CD4-positive, CD25-positive, alpha-beta regulatory T cell (primary cell): Measurements from ENCODE around the gene STARD5. TPM values are rescaled to one million over a fixed set of nuclear protein-coding genes. Genes with fewer than 3 reads are reported as not detected.
"Not testable (repeated sequence)": the region's sequence is repeated elsewhere in the genome, so short reads cannot be mapped to it uniquely, and the experiment has no call there.

Experiments
- ATAC-seq, 2 donors: fragments of 150-1000 bp; cut with Tn5 transposase; one replicate each; pipeline ENCODE4 v1.10.0; 2021; ENCODE audit warnings: low read depth in 2 of 2, moderate number of reproducible peaks in 2 of 2, moderate library complexity in 1 of 2
- DNase-seq, 3 donors: peaks; one replicate each; pipeline versions ENCODE4 v3.0.0 to v3.0.0-alpha.2; 2012 to 2022; ENCODE audit warnings: mixed read lengths in 1 of 3
- H3K27ac ChIP-seq: one replicate; pipeline ENCODE4 v1.7.0; 2013; ENCODE audit warnings: mild to moderate bottlenecking, low read length; ENCODE audit not compliant: insufficient read depth, poor library complexity, severe bottlenecking
- H3K27me3 ChIP-seq: one replicate; pipeline ENCODE4 v1.7.0; 2013; ENCODE audit warnings: low read length; ENCODE audit not compliant: control insufficient read depth, insufficient read depth
- H3K36me3 ChIP-seq: one replicate; pipeline ENCODE4 v1.7.0; 2013; ENCODE audit warnings: mild to moderate bottlenecking, low read length, moderate library complexity; ENCODE audit not compliant: control insufficient read depth, insufficient read depth
- H3K4me1 ChIP-seq: 2 replicates; pipeline ENCODE4 v1.7.0; 2013; ENCODE audit warnings: mild to moderate bottlenecking, low read length; ENCODE audit not compliant: insufficient read depth, control insufficient read depth, poor library complexity, severe bottlenecking
- H3K4me3 ChIP-seq: one replicate; pipeline ENCODE4 v1.7.0; 2013; ENCODE audit warnings: low read depth, mild to moderate bottlenecking, low read length, moderate library complexity
- H3K9me3 ChIP-seq, 2 experiments: 1 replicate in 1 of 2; 2 replicates in 1 of 2; pipeline ENCODE4 v1.7.0; 2013; ENCODE audit warnings: low read length in 2 of 2, mild to moderate bottlenecking in 1 of 2, moderate library complexity in 1 of 2; ENCODE audit not compliant: control insufficient read depth in 2 of 2
- H3K27ac Mint-ChIP-seq, 3 donors: one replicate each; pipeline ENCODE4 v1.8.0; 2020 to 2022; ENCODE audit warnings: mild to moderate bottlenecking in 3 of 3, mixed read lengths in 3 of 3, moderate library complexity in 2 of 3
- H3K27me3 Mint-ChIP-seq: one replicate; pipeline ENCODE4 v1.8.0; 2022; ENCODE audit warnings: mild to moderate bottlenecking, mixed read lengths
- H3K36me3 Mint-ChIP-seq: one replicate; pipeline ENCODE4 v1.8.0; 2020; ENCODE audit warnings: mixed read lengths
- H3K4me1 Mint-ChIP-seq, 4 donors: one replicate each; pipeline ENCODE4 v1.8.0; 2020 to 2022; ENCODE audit warnings: mixed read lengths in 4 of 4, mild to moderate bottlenecking in 1 of 4
- H3K4me3 Mint-ChIP-seq, 4 donors: one replicate each; pipeline ENCODE4 v1.8.0; 2020 to 2022; ENCODE audit warnings: mild to moderate bottlenecking in 4 of 4, mixed read lengths in 4 of 4, moderate library complexity in 3 of 4
- H3K9me3 Mint-ChIP-seq, 7 donors: one replicate each; pipeline ENCODE4 v1.8.0; 2020 to 2022; ENCODE audit warnings: mixed read lengths in 7 of 7, mild to moderate bottlenecking in 3 of 7, moderate library complexity in 2 of 7
- polyA plus RNA-seq, 4 donors: library from polyadenylated mRNA; unstranded; fragments of 300-500 nt; fragmentation: Illumina TruSeq; gene quantifications; one replicate each; pipeline ENCODE4 v1.2.3, GENCODE V29; 2021
- total RNA-seq: library from RNA; stranded (reverse); gene quantifications from one replicate; pipeline ENCODE4 v1.2.3, GENCODE V29; 2022

The STARD5 gene
- total and polyA plus RNA-seq, 5 donors from 2014 or later, result 4.0 to 6.6 (median 4.2) TPM

DNA sequence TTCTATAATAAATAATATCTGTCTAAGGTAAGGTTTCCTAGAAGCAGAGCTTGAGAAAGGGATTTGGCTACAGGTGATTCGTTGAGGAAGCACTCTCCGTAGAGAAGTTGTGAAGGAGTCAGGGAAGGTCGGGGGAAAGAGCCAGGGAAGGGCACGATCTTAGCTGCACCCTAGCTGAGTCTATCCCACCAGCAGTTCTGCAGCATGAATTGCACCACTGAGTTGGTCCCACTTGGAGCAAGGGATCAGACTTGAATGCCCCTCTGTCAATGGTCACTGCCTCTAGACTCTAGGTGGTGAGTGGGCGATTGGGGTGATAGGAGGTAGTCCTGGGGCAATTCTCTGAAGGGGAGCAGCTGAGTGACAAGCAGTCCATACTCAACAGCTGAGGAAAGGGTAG is 36.5 kb upstream of the STARD5 start:
- Mint-ChIP-seq H3K27me3 (peaks cover 21% of the 10 kb centered on the region), H3K4me3 (no peak overlapping the region), H3K36me3 (peaks cover 11% of the 10 kb centered on the region), H3K4me1 (peaks cover 0 to 2% (median 0%) of the 10 kb centered on the region in 4 donors), H3K27ac (no peak overlapping the region), H3K9me3 (no peaks in the 10 kb centered on the region)
- Histone ChIP-seq H3K27ac (no peak overlapping the region), H3K36me3 (no peaks in the 10 kb centered on the region), H3K9me3 (no peaks in the 10 kb centered on the region), H3K4me3 (no peak overlapping the region), H3K4me1 (no peaks in the 10 kb centered on the region), H3K27me3 (peaks cover 4% of the 10 kb centered on the region)
- no peak for ATAC-seq
- no peak for DNase-seq

DNA sequence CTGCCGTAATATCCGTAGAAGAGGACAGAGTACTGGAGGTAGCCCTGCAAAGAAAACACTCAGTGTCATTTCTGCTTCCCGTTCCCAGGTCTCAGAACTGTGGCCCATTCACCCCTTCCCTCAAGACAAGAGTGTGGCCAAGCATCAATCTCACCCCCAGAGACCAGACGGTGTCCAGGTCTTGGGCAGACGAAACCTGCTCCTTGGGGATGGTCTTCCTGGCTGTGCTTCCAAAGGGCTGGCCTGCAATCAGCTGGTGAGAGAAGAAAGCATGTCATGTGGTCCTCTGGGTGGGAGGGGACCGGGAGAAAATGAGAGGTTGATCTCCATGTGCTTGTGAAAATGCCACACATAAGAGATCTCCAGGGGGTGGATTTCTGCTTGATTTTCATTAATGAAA is 34.3 kb upstream of the STARD5 start:
- Histone ChIP-seq H3K36me3 (no peaks in the 10 kb centered on the region), H3K27ac (no peak overlapping the region), H3K9me3 (no peaks in the 10 kb centered on the region), H3K27me3 (peaks cover 4% of the 10 kb centered on the region), H3K4me1 (no peaks in the 10 kb centered on the region), H3K4me3 (no peak overlapping the region)
- no peak overlapping the region for H3K27ac Mint-ChIP-seq
- no peak overlapping the region for H3K4me3 Mint-ChIP-seq
- DNase-seq (no peak), ATAC-seq (no peak)
- peaks cover 5% of the 10 kb centered on the region for H3K36me3 Mint-ChIP-seq
- peaks cover 0 to 5% (median 0%) of the 10 kb centered on the region in 4 donors for H3K4me1 Mint-ChIP-seq
- H3K27me3 Mint-ChIP-seq, result peaks cover 26% of the 10 kb centered on the region
- no peaks in the 10 kb centered on the region for H3K9me3 Mint-ChIP-seq

DNA sequence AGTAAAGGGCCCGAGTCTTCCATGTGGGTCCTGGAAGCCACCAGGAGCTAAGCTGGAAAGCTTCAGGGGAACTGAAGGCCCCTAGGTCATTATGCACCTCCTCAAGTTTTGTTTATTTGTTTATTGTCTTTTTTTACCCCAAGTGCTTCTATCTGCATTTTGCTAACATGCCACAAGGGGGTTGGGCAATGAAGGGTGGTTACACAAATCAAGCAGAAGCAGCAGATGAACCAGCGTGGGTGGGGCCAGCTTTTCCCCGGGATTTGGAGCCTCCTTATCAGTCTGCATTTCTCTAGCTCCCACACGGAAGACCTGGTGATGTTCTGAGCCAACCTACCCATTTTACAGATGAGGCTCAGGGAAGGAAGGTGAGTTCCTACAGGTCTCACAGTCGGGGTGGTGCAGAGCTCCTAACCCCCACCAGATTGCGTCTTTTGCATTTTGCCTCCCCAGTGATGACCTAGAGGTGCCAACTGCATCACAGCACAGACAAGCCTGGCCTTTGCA is 33.3 kb upstream of the STARD5 start:
- Histone ChIP-seq H3K27ac (no peak overlapping the region), H3K27me3 (peaks cover 4% of the 10 kb centered on the region), H3K9me3 (no peaks in the 10 kb centered on the region), H3K4me1 (no peaks in the 10 kb centered on the region), H3K36me3 (no peaks in the 10 kb centered on the region), H3K4me3 (no peak overlapping the region)
- DNase-seq (no peak), ATAC-seq (no peak)
- peaks cover 0 to 5% (median 0%) of the 10 kb centered on the region in 4 donors for H3K4me1 Mint-ChIP-seq
- H3K36me3 Mint-ChIP-seq, result peaks cover 5% of the 10 kb centered on the region
- H3K9me3 Mint-ChIP-seq, result no peaks in the 10 kb centered on the region
- peaks cover 26% of the 10 kb centered on the region for H3K27me3 Mint-ChIP-seq
- no peak overlapping the region for H3K4me3 Mint-ChIP-seq
- no peak overlapping the region for H3K27ac Mint-ChIP-seq

DNA sequence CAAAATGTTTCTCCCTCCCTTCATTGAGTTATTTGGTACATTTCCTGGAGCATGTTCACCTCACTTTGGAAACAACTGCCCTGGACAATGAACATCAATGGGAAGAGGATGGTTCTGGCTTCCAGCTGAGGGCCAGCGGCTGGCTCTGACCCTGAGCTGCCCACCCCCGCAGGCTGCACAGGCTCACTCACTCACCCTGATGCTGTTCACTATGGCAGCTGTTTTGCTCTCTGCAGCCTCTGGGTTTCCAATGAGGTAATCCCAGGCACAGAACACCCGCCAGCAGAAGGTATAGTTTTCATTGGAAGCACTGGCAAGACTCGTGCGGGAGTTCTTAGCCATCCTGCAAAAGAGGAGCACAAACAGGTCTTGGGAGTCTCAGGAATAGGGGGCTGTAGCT is 32.3 kb upstream of the STARD5 start:
- Histone ChIP-seq H3K9me3 (no peaks in the 10 kb centered on the region), H3K27ac (no peak overlapping the region), H3K36me3 (no peaks in the 10 kb centered on the region), H3K4me1 (no peaks in the 10 kb centered on the region), H3K27me3 (peaks cover 4% of the 10 kb centered on the region), H3K4me3 (no peak overlapping the region)
- no peak for ATAC-seq
- H3K36me3 Mint-ChIP-seq, result no peaks in the 10 kb centered on the region
- H3K9me3 Mint-ChIP-seq, result no peaks in the 10 kb centered on the region
- H3K4me3 Mint-ChIP-seq, result no peak overlapping the region
- DNase-seq, result no peak
- peaks cover 26% of the 10 kb centered on the region for H3K27me3 Mint-ChIP-seq
- peaks cover 0 to 5% (median 0%) of the 10 kb centered on the region in 4 donors for H3K4me1 Mint-ChIP-seq
- H3K27ac Mint-ChIP-seq, result no peak overlapping the region

DNA sequence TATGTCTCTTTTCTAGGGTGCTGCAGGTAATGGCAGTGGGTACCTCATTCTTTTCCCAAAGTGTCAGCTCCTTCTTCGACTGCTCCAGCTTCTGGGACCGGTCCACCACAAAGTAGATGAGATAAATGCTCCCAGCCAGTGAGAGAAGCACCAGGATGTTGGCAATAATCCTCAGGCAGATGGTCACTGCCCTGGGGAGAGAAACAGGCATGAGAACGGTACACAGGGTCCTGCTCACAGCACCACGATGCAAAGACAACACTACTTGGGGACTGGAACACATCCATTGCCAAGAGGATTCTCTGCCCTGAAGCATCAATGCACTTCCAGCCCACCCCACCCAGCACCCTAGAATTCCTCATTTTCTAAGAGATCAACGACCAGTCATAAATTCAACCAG is 27.7 kb upstream of the STARD5 start:
- H3K27ac ChIP-seq, result no peak overlapping the region
- no peak for ATAC-seq
- no peak overlapping the region for H3K27ac Mint-ChIP-seq

DNA sequence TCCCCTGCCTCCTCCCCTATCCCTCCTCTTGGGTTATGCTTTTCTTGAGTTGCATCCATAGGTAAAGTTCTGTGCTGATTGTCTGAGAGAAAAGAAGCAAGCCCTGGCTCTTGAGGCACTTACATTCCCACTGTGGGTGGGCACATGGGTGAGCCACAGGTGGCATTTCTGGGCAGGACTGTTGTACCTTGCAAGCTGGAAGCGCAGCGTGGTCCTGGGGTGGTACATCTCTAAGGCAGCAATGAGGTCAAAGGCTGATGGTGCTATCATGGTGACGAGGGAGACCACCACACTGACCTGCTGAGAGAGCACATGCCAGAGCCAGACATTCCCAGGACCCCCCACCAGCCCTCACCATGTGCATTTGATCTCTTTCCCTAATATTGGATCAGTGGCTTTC is 25.3 kb upstream of the STARD5 start:
- no peaks in the 10 kb centered on the region for H3K4me1 Mint-ChIP-seq
- H3K36me3 Mint-ChIP-seq, result no peaks in the 10 kb centered on the region
- Histone ChIP-seq H3K4me1 (no peaks in the 10 kb centered on the region), H3K27ac (no peak overlapping the region), H3K9me3 (no peaks in the 10 kb centered on the region), H3K36me3 (no peaks in the 10 kb centered on the region), H3K4me3 (no peak overlapping the region), H3K27me3 (no peaks in the 10 kb centered on the region)
- DNase-seq, result no peak
- no peak for ATAC-seq
- H3K4me3 Mint-ChIP-seq, result no peak overlapping the region
- H3K27me3 Mint-ChIP-seq, result peaks cover 5% of the 10 kb centered on the region
- H3K9me3 Mint-ChIP-seq, result no peaks in the 10 kb centered on the region
- H3K27ac Mint-ChIP-seq, result no peak overlapping the region

More for the DNA sequence above, 27.7 kb upstream of the STARD5 start:
- no peaks in the 10 kb centered on the region for H3K36me3 ChIP-seq
- Mint-ChIP-seq H3K27me3 (peaks cover 11% of the 10 kb centered on the region), H3K9me3 (no peaks in the 10 kb centered on the region), H3K36me3 (no peaks in the 10 kb centered on the region), H3K4me1 (peaks cover 0 to 5% (median 0%) of the 10 kb centered on the region in 4 donors), H3K4me3 (no peak overlapping the region)
- H3K4me1 ChIP-seq, result no peaks in the 10 kb centered on the region
- H3K4me3 ChIP-seq, result no peak overlapping the region
- H3K27me3 ChIP-seq, result no peaks in the 10 kb centered on the region
- no peak for DNase-seq
- H3K9me3 ChIP-seq, result no peaks in the 10 kb centered on the region

DNA sequence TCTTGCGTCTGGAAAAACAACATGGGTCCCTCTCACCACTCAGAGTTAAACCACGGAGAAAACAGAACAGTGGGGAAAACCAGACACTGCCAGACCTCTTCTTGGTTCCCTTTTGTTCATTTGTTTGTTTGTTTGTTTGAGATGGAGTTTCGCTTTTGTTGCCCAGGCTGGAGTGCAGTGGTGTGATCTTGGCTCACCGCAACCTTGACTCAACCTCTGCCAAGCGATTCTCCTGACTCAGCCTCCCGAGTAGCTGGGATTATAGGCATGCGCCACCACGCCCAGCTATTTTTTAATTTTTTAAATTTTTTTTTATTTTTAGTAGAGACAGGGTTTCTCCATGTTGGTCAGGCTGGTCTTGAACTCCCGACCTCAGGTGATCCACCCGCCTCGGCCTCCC is 24.8 kb upstream of the STARD5 start:
- H3K9me3 Mint-ChIP-seq, H3K27ac ChIP-seq, H3K27ac Mint-ChIP-seq, H3K36me3 Mint-ChIP-seq, H3K4me1 ChIP-seq, H3K4me1 Mint-ChIP-seq, H3K9me3 ChIP-seq, DNase-seq, H3K4me3 ChIP-seq, H3K27me3 Mint-ChIP-seq, H3K27me3 ChIP-seq, ATAC-seq, H3K36me3 ChIP-seq, H3K4me3 Mint-ChIP-seq: not testable (repeated sequence)

DNA sequence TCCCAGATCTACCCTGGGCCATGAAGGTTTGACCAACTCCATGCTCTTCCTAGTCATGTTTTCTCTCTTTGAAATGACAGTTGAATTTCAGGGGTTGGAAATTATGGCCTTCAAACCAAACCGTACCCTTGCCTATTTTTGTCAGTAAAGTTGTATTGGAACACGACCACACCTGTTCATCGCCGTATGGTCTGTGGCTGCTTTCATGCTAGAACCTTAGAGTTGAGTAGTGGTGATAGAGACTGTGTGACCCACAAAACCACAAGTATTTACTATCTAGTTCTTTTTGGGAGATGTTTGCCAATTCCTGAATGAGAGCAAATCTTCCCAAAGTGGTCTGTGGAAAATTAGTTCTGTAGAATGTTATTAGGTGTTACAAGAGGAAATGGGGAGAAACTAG is 24.0 kb upstream of the STARD5 start:
- no peaks in the 10 kb centered on the region for H3K4me1 ChIP-seq
- Mint-ChIP-seq H3K27me3 (peaks cover 13% of the 10 kb centered on the region), H3K27ac (no peak overlapping the region)

More for the DNA sequence above, 24.0 kb upstream of the STARD5 start:
- no peak overlapping the region for H3K4me3 ChIP-seq
- Mint-ChIP-seq H3K9me3 (no peaks in the 10 kb centered on the region), H3K36me3 (no peaks in the 10 kb centered on the region), H3K4me1 (no peaks in the 10 kb centered on the region), H3K4me3 (no peak overlapping the region)
- no peak overlapping the region for H3K27ac ChIP-seq
- no peaks in the 10 kb centered on the region for H3K36me3 ChIP-seq
- DNase-seq (no peak), ATAC-seq (no peak)
- no peaks in the 10 kb centered on the region for H3K27me3 ChIP-seq
- H3K9me3 ChIP-seq, result no peaks in the 10 kb centered on the region
